Caco-2 (cell line): ENCODE results near the gene UROS. TPM values are rescaled to one million over a fixed set of nuclear protein-coding genes. Genes with fewer than 3 reads are reported as not detected.

Source experiments
- BruUV-seq: library from RNA; stranded (reverse); fragments of 400-500 nt; replicated peaks from 2 replicates; lab custom pipeline; 2021; lab: Mats Ljungman, UMichigan
- CTCF ChIA-PET: fragments of 300-600 bp; sonication (Branson Sonifier 250); formaldehyde crosslinking; loops from one replicate; lab custom pipeline; 2022; ENCODE audit warnings: antibody characterized with exemption; lab: Charles Lee
- POLR2A ChIA-PET: fragments of 300-600 bp; sonication (Branson Sonifier 250); formaldehyde crosslinking; loops from one replicate; lab custom pipeline; 2022; ENCODE audit warnings: antibody characterized with exemption; lab: Charles Lee
- DNase-seq, 2 experiments: peaks; one replicate each; pipeline versions ENCODE4 v3.0.0 to v3.0.0-alpha.2; 2020 to 2022
- H3K27me3 ChIP-seq: replicated peaks from 2 replicates; pipeline ENCODE4 v1.6.0; 2011; ENCODE audit warnings: low read length; ENCODE audit not compliant: control insufficient read depth, insufficient read depth
- H3K36me3 ChIP-seq: 2 replicates; pipeline ENCODE4 v1.5.1; 2011; ENCODE audit warnings: low read length; ENCODE audit not compliant: control insufficient read depth, insufficient read depth
- H3K4me1 ChIP-seq: fragments of 250-450 bp; sonication (Bioruptor Pico); 2 replicates; pipeline ENCODE4 v1.5.1; 2020; ENCODE audit warnings: mild to moderate bottlenecking
- H3K4me3 ChIP-seq: 2 replicates; pipeline ENCODE4 v1.5.1; 2011; ENCODE audit warnings: low read depth, mild to moderate bottlenecking, control low read depth, low read length
- H3K9me3 ChIP-seq: fragments of 250-450 bp; sonication (Bioruptor Pico); 2 replicates; pipeline ENCODE4 v1.5.1; 2020; ENCODE audit warnings: mild to moderate bottlenecking, moderate library complexity
- H3K27ac Mint-ChIP-seq: one replicate; pipeline ENCODE4 v1.8.0; 2022; ENCODE audit warnings: mixed read lengths; ENCODE audit not compliant: unreplicated experiment
- H3K27me3 Mint-ChIP-seq: one replicate; pipeline ENCODE4 v1.8.0; 2022; ENCODE audit warnings: mixed read lengths; ENCODE audit not compliant: insufficient read depth, unreplicated experiment
- H3K36me3 Mint-ChIP-seq: one replicate; pipeline ENCODE4 v1.8.0; 2022; ENCODE audit warnings: mild to moderate bottlenecking, mixed read lengths; ENCODE audit not compliant: insufficient read depth, unreplicated experiment
- H3K4me1 Mint-ChIP-seq: one replicate; pipeline ENCODE4 v1.8.0; 2022; ENCODE audit warnings: low read depth, mixed read lengths; ENCODE audit not compliant: unreplicated experiment
- H3K4me3 Mint-ChIP-seq: one replicate; pipeline ENCODE4 v1.8.0; 2022; ENCODE audit warnings: mild to moderate bottlenecking, moderate library complexity, mixed read lengths; ENCODE audit not compliant: unreplicated experiment
- H3K9me3 Mint-ChIP-seq: one replicate; pipeline ENCODE4 v1.8.0; 2022; ENCODE audit warnings: mixed read lengths; ENCODE audit not compliant: unreplicated experiment
- intact Hi-C: fragments of 100-400 bp; cut with micrococcal nuclease; formaldehyde crosslinking; loops from one replicate; pipeline ENCODE4 v1.10.0; 2022; ENCODE audit not compliant: unreplicated experiment
- total RNA-seq: library from RNA; stranded (reverse); gene quantifications from 2 replicates; pipeline ENCODE4 v1.2.3, GENCODE V29; 2022
- TF ChIP-seq, protein P1 (sequence below), 2 experiments: fragments of 200-600 bp in 1 of 2; IDR thresholded peaks; 1 replicate in 1 of 2; 2 replicates in 1 of 2; pipeline versions ENCODE4 v1.5.1 to v1.8.0; 2011 to 2022; ENCODE audit warnings: antibody characterized with exemption in 1 of 2, control low read depth in 1 of 2, inconsistent platforms in 1 of 2, low read depth in 1 of 2, low read length in 1 of 2, mild to moderate bottlenecking in 1 of 2, moderate library complexity in 1 of 2; ENCODE audit not compliant: insufficient read depth in 1 of 2, severe bottlenecking in 1 of 2, unreplicated experiment in 1 of 2

Gene UROS
- total RNA-seq, 1 experiment from 2014 or later = 53.4 TPM

DNA sequence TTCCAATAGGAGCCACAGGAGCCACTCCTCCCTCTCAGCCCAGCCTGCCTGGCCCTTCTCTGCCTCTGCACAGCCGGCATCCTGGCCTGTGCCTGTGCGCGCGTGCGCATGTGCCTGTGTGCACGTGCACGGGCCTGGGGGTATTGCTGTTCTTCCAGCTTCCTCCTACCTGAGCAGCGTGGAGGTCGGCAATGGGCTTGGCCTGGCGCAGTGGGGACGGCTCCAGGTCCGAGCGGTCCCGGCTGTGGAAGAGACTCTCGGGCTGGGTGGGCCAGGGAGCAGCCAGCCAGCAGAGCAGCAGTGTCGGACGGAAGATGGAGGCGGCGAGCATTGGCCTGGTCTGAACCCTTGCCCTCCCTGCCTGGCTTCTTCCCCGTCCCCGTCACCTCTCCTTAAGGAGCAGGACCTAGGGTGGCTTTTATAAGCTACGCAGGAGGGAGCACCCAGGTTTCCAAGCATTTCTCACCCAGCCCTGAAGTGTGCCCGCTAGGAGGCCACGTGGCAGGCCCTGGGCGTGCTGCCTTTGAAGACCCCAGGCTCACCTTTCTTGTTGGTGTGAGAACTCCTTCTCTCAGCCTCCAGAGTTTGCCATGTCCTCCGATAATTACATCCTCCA is 47.5 kb downstream of the UROS start, which contains the start of gene MMP21:
MMP21 (minus strand) TSS at position 331 of the 616 bp plus-strand sequence; CDS start at position 331, 0 bp downstream.
- Histone ChIP-seq H3K27me3 (no peaks in the 10 kb centered on the region), H3K4me3 (no peak within 1 kb of the TSS), H3K9me3 (no peaks in the 10 kb centered on the region), H3K4me1 (no peaks in the 10 kb centered on the region), H3K36me3 (no peaks in the 10 kb centered on the region)
- ChIA-PET POLR2A (no interaction called here), CTCF (no interaction called here)
- Mint-ChIP-seq H3K4me3 (no peak within 1 kb of the TSS), H3K36me3 (peaks cover 5% of the 10 kb centered on the region), H3K27ac (no peak within 1 kb of the TSS), H3K9me3 (peaks cover 19% of the 10 kb centered on the region), H3K4me1 (no peaks in the 10 kb centered on the region), H3K27me3 (peaks cover 9% of the 10 kb centered on the region)
- no peak for DNase-seq
- TF ChIP-seq, protein P1, sequence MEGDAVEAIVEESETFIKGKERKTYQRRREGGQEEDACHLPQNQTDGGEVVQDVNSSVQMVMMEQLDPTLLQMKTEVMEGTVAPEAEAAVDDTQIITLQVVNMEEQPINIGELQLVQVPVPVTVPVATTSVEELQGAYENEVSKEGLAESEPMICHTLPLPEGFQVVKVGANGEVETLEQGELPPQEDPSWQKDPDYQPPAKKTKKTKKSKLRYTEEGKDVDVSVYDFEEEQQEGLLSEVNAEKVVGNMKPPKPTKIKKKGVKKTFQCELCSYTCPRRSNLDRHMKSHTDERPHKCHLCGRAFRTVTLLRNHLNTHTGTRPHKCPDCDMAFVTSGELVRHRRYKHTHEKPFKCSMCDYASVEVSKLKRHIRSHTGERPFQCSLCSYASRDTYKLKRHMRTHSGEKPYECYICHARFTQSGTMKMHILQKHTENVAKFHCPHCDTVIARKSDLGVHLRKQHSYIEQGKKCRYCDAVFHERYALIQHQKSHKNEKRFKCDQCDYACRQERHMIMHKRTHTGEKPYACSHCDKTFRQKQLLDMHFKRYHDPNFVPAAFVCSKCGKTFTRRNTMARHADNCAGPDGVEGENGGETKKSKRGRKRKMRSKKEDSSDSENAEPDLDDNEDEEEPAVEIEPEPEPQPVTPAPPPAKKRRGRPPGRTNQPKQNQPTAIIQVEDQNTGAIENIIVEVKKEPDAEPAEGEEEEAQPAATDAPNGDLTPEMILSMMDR (IDR thresholded peaks at IDR 0.05; ENCODE audit: insufficient read depth in 1 of 2, low read depth in 1 of 2, low read length in 1 of 2, severe bottlenecking in 1 of 2, unreplicated experiment in 1 of 2) = no peak
- intact Hi-C loops = no loop called here
- no TSS peak for BruUV-seq

- H3K27ac Mint-ChIP-seq = no peak overlapping the region
Observed at GRCh38 chr10:125774581-125775191, 48.4 kb downstream of the UROS start.

GRCh38 chr10:125773687-125774543 is 49.1 kb downstream of the UROS start:
- intact Hi-C loops = no loop called here
- peaks cover 12% of the 10 kb centered on the region for H3K9me3 Mint-ChIP-seq
- no peak for DNase-seq
- no peaks in the 10 kb centered on the region for H3K4me1 ChIP-seq
- H3K4me3 ChIP-seq = no peak overlapping the region
- no peaks in the 10 kb centered on the region for H3K27me3 ChIP-seq
- BruUV-seq = no TSS peak
- H3K27me3 Mint-ChIP-seq = peaks cover 5% of the 10 kb centered on the region
- H3K27ac Mint-ChIP-seq = no peak overlapping the region
- ChIA-PET POLR2A (no interaction called here), CTCF (no interaction called here)
- TF ChIP-seq, protein P1 (IDR thresholded peaks at IDR 0.05; ENCODE audit: insufficient read depth in 1 of 2, low read depth in 1 of 2, low read length in 1 of 2, severe bottlenecking in 1 of 2, unreplicated experiment in 1 of 2) = no peak
- H3K4me1 Mint-ChIP-seq = no peaks in the 10 kb centered on the region
- H3K9me3 ChIP-seq = no peaks in the 10 kb centered on the region
- peaks cover 5% of the 10 kb centered on the region for H3K36me3 Mint-ChIP-seq
- no peaks in the 10 kb centered on the region for H3K36me3 ChIP-seq
- no peak overlapping the region for H3K4me3 Mint-ChIP-seq

More at GRCh38 chr10:125774581-125775191, 48.4 kb downstream of the UROS start:
- TF ChIP-seq, protein P1 (IDR thresholded peaks at IDR 0.05; ENCODE audit: insufficient read depth in 1 of 2, low read depth in 1 of 2, low read length in 1 of 2, severe bottlenecking in 1 of 2, unreplicated experiment in 1 of 2) = no peak
- peaks cover 5% of the 10 kb centered on the region for H3K36me3 Mint-ChIP-seq
- Histone ChIP-seq H3K36me3 (no peaks in the 10 kb centered on the region), H3K9me3 (no peaks in the 10 kb centered on the region), H3K27me3 (no peaks in the 10 kb centered on the region), H3K4me1 (no peaks in the 10 kb centered on the region), H3K4me3 (no peak overlapping the region)
- POLR2A ChIA-PET = no interaction called here
- H3K27me3 Mint-ChIP-seq = peaks cover 9% of the 10 kb centered on the region
- no TSS peak for BruUV-seq
- DNase-seq = no peak
- H3K9me3 Mint-ChIP-seq = peaks cover 19% of the 10 kb centered on the region
- CTCF ChIA-PET = no interaction called here
- H3K4me1 Mint-ChIP-seq = no peaks in the 10 kb centered on the region
- intact Hi-C loops = no loop called here
- H3K4me3 Mint-ChIP-seq = no peak overlapping the region
